GM21723 (cell line): ENCODE measurements around the gene HSPA1B.
"Not testable (repeated sequence)": the region's sequence is repeated elsewhere in the genome, so short reads cannot be mapped to it uniquely, and the experiment has no call there.

ENCODE experiments used
- ATAC-seq: cut with Tn5 transposase; IDR thresholded peaks from one replicate; pipeline ENCODE4 v1.9.1; 2021; ENCODE audit warnings: mild to moderate bottlenecking, moderate library complexity; ENCODE audit not compliant: unreplicated experiment

Gene HSPA1B

DNA sequence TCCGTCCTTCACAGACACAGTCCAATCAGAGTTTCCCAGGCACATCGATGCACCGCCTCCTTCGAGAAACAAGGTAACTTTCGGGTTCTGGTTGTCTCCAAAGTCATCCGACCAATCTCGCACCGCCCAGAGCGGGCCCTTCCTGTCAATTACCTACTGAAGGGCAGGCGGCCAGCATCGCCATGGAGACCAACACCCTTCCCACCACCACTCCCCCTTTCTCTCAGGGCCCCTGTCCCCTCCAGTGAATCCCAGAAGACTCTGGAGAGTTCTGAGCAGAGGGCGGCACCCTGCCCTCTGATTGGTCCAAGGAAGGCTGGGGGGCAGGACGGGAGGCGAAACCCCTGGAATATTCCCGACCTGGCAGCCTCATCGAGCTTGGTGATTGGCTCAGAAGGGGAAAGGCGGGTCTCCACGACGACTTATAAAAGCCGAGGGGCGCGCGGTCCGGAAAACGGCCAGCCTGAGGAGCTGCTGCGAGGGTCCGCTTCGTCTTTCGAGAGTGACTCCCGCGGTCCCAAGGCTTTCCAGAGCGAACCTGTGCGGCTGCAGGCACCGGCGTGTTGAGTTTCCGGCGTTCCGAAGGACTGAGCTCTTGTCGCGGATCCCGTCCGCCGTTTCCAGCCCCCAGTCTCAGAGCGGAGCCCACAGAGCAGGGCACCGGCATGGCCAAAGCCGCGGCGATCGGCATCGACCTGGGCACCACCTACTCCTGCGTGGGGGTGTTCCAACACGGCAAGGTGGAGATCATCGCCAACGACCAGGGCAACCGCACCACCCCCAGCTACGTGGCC lies at the start of gene HSPA1B:
Gene HSPA1B (plus strand): TSS at position 453 of the 794 bp plus-strand sequence. CDS start 213 bp downstream, at position 666.
- ATAC-seq: peak; percentile 51

DNA sequence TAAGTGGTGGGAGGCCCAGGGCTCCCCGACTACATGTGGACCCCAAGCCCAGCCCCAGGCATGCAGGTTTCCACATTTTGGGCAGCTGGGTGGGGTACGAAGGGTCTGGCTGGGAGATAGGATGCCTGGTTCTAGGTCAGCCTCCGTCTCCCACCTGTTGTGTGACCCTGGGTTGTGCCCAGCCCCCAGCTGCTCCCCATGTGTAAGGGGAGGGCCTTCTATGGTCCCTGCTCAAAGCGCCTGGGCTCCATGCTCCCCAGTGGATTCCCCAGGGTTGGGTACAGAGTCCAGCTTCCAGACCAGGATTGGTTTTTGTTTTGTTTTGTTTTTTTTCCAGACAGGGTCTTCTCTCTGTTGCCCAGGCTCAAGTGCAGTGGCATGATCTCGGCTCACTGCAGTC lies 49.3 kb upstream of the HSPA1B start:
- no peak for ATAC-seq

DNA sequence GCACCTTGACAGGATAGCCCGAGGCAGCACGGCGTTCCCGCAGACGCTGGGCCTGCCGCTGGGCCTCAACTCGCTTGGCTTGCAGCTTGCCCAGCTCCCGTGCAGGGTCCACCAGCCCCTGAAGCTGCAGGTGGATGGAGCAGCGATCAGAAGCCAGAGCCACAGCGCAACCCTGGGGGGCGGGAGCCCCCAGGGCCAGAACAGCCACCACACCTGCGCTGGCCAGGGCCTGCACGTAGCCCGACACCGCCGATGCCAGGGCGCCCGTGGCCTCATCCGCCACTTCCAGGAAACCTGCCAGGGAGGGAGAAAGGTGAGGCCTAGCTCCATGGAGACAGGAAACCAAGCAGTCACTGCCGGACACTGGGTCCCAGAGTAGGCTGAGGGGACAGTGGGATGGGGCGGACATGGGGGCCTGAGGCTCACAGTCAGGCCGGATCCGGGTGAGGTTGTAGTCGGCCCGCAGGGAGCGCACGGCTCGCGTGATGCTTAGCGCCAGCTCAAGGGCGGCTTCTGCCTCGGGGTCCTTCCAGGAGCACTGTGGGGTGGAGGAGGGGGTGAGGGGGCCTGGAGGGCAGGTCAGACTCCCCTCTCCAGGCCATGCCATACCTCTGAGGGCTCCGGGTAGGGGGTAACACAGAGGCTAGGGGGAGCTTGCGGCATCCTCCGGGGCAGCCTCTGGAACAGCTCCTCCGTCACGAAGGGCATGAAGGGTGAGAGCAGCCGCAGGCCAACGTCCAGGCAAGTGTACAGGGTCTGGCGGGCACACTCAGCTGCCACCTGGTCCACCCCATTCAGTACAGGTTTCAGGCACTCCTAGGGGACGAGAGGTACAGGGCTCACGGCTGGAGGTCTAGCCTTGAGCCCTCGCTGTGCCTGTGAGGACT lies 48.3 kb upstream of the HSPA1B start:
- ATAC-seq: no peak

DNA sequence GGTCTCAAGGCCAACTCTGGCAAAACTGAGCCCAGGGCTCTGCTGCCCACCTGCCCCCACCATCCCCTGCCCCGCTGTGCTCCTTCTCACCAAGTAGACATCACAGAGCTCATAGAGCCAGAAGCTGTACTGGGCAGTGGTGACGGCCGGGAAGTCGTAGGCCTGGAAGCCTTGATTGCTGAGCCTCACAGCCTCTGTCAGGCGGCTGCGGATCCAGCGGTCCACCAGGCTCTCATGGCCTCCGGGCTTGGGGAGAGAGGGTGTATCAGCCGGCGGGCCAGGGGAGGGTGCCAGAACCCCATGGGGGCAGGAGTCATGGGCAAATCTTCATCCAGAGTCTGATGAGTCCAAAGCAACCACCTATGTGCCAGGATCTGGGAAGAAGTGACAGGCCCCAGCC lies 47.6 kb upstream of the HSPA1B start:
- no peak for ATAC-seq

DNA sequence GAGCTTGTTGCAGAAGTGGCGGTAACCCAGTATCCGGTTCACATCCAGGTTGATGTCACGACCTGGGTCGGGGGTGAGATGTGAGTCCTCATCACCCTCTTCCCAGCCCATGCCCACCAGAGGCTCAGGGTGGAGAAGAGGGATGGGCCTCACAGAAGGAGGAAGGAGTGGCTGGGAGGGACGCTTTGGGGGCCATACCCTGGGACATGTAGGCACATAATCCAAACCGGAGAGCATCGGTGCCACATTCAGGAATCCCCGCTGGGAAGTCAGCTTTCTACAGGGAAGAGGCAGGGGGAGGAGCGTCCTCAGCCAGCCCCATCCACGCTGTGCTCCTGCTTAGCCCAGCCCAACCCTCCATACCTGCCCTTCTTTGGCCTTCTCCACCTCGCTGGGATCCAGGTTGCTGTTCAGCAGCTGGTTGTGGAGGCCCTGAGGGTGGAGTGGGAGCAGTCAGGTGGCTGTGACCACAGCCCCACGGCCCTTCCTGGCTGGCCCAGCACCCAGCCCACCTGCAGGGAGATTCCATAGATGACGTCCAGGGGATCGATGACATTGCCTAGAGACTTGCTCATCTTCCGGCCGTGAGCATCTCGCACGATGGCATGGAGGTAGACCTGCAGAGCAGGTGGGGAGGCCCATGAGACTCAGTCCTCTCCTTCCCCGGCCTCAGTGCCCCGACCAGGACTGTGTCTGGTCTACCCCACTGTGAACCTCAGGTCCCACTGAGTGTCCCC lies 46.9 kb upstream of the HSPA1B start:
- ATAC-seq: no peak

DNA sequence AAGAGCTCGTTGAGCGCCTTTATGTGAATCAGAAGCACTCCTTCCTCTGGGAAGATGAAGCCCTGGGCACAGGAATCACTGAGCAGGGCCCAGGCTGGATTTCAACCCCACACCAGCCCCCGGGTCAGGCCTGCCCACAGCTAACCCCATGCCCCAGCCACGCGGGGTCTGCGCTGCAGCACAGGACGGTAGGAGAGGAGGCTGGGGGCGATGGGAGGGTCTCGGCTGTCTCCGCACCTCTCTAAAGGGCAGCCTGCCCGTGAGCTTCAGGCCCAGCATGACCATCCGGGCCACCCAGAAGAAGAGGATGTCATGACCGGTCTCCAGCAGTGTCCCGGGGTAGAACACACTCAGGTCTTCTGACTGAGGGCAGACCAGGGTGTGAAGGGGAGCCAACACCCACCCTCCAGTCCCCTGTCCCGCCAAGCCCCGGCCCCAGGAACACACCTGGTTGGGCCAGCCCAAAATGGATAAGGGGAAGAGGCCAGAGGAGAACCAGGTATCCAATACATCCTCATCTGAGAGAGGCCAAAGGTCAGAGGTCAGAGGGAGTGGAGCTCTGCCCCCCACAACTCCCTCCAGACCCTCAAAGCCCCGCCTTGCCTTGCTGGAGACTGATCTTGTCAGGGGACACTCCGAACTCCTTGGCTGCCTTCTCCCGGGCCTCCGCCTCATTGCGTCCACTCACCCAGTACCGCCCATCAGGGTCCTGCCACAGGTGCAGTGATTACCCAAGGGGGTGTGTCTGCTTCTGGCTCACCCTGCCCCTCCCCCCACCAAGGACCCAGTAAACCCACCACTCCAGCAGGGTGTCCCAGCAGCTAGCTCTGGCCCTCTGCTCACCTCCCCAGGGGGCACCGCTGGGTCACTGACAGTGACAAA lies 46.1 kb upstream of the HSPA1B start:
- no peak for ATAC-seq

DNA sequence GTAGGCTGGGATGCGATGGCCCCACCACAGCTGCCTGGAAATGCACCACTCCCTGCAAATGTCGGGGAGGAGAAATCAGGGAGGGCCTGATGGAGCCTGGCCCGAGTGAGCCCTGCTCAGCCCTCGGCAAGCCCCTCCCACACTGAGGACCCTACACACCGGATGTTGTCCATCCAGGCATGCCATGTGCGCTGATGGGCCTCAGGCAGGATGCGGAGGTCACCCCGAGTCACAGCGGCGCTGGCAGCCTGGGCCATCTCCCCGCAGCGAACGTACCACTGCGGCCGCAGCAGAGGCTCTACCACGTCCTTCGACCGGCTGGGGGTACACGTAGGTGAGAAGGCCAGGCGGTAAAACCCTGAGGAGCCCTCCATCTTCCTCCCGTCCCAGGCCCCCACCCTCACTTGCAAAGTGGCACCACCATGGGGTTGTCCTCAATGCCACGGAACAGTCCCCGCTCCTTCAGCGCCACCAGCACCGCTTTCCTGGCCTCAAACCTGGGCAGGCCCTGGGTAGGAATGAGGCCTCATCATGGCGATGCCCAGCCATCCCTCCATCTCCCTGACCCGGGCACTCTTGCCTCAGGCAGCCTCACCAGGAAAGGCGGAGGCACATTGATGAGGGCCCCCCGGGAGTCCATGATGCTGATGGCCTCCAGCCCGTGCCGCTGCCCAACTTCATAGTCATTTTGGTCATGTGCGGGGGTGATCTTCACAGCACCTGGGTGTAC lies 45.2 kb upstream of the HSPA1B start:
- no peak for ATAC-seq

DNA sequence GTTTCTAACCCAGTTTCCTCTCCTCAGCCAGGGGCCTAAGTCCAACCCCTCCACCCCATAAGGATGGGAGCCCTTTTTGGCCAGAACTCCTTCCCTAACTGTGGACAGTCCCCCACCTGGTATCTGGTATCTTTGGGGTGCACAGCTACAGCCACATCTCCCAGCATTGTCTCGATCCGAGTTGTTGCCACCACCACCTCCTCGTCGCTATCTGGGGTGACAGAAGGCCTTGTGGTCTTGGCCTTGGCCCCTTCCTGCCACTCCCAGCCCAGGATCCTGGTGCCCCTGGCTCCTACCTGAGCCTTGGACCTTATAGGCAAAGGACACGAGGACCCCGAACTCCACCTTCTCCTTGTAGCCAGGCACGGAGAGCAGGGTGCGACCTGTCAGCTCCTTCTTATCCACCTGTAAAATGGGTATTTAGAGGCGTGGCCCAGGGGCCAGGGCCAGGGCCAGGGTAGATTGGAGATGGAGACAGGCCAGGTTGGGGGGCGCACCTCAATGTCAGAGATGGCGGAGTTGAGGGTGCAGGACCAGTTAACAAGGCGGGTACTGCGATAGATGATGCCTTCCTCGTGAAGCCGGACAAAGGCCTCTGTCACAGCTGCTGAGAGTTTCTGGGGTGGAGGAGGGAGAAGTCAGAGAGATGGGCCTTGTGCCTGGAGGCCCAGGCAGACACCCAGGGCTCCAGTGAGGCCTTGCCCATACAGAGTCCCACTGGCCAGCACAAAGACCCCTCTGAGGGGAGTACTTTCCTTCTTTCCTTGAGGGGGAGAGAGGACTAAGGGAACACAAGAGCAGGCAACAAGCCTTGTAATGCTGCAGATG lies 43.2 kb upstream of the HSPA1B start:
- no peak for ATAC-seq

DNA sequence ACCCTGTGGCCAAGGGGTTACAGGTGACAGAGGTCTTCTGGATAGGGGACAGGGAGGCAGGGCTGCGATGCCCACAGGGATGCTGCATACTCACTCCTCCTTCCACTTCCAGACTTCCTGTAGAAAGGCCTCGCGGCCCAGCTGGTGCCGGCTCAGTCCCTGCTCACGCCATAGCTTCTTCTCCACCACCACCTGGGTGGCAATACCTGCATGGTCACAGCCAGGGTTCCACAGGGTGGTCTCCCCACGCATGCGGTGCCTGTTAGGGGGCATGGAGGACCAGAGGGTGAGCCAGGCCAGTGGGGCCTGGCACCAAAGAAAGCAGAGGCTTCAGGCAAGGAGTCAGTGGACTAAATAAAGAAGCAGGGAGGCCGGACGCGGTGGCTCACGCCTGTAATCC lies 42.1 kb upstream of the HSPA1B start:
- ATAC-seq: no peak

DNA sequence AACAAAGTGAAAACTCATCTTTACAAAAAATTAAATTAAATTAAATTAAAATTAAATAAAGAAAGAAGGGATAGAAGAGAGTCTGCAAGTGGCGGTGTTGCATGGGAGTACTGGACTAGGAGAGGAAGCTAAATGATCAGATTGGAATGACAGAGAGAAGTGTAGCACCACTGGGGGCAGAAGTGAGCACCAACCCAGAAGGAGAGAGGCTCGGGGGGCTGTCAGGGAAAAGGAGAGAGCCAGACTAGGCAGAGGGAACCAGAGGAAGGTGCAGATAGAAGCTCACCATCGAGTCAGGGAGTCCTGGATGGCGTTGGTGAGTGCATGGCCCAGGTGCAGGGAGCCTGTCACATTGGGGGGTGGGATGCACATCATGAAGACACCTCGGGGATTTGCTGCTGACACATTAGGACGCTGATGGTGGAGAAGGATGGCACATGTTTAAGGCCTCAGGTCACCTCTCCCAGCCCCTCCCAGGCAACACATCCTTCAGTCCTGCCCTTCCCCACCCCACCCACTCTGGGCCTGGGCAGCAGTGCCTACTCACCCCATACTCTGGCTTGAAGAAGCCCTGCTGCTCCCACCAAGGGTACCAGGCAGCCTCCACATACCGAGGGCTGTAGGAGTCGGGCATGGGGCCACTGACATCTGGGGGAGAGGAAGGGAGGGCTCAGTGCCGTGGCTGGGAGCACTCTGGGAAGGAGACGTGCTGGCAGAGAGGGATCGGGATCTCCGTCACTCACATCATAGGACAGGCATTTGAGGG lies 36.0 kb upstream of the HSPA1B start:
- no peak for ATAC-seq

DNA sequence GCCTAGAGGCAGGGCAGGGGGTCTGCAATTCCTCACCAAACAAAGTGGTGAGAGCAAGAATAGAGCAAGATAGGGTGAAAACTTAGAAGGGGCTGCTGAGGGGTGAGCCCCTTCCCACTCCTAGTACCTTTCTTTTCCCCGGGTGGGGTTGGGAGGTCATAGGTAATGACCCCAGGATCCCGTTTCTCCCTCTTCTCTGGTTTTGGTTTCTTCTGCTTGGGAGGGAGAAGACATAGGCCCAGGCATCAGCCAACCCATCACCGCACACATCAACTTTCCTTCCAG lies 35.5 kb upstream of the HSPA1B start:
- ATAC-seq: no peak

DNA sequence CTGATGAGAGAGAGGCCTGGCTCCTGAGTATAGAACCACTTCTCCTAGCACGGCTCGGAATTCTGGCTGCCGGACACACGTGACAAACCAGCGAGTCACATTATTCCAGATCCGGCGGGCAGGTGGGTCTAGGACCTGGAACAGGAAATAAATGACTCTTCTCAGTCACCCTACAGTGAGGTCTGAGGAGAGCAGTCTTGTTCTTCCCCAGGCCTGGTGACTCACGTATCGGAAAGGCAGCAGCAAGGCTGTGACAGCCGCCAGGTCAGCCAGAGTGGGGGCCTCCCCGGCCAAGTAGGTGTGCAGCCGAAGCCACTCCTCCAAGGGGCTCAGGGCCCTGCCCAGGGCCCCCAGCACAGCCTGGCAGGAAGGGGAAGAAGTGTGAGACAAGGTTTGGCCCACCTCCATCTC lies 34.8 kb upstream of the HSPA1B start:
- no peak for ATAC-seq

DNA sequence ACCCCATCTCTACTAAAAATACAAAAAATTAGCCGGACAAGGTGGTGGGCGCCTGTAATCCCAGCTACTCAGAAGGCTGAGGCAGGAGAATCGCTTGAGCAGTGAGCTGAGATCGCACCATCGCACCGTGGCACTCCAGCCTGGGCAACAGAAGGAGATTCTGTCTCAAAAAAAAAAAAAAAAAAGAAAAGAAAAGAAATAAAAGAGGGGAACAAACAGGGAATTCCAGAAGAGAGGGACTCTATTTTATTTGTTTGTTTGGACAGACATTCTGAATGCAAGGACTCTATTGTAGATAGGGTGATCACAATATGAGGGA lies 33.7 kb upstream of the HSPA1B start:
- not testable (repeated sequence) for ATAC-seq

DNA sequence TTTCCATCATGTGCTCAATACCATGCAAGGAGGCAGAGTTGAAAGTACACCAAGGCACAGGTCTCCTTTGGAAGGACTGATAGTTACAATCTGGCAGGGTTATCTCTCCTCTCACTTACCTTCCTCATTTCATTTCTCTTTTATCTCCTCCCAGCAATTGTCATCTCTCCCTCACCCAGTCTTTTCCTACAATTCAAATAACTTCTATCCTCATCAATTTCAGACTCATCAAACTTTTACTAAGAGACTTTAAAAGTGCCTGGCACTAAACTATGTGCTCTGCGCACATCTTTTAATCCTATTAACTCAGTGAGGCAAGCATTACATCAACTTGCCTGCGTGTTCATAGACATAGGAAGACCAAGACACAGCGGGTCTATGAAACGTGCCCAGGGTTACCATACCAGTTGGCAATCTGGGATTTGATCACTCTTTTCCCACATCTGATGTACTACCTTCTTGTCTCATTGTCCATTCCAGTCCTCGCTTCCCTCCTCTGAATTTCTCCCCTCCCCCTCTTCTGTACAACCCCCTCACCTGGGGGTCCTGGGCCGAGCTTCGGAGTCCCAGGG lies 33.2 kb upstream of the HSPA1B start:
- ATAC-seq: no peak

DNA sequence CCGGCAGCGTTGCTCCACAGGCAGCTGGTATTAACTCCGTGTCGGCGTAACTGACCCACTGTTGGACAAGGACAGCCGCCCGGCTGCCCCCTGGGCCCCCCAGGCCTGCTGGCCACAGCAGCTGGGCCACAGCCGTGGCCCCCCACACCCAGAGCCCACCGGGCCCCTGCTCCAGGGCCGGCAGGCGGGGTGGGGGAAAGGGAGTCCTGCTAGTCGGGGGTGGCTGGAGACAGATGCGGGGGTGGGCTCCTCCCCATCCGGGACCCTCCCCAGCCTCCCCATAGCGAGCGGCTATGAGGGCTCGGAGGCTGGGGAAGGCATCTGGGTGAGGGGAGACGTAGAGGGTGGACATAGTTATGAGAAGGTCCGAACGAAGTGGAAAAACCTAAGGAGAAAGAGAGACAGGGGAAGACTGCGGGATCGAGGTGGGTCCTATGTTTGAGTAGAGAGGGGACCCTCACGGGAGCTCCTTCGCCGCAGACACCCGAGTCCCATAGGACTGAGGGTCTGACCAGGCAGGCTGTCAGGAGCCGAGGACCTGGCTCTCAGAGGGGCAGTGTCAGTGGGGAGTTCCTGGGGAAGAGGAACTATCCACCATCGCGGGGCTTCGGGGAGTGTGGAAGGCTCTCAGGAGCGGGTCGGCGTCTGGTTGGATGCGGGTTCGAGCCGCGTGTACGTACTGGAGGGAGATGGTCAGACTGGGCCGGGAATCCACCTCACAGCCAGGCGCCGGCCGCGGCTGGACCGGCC lies 32.5 kb upstream of the HSPA1B start:
- peak; percentile 16 for ATAC-seq

DNA sequence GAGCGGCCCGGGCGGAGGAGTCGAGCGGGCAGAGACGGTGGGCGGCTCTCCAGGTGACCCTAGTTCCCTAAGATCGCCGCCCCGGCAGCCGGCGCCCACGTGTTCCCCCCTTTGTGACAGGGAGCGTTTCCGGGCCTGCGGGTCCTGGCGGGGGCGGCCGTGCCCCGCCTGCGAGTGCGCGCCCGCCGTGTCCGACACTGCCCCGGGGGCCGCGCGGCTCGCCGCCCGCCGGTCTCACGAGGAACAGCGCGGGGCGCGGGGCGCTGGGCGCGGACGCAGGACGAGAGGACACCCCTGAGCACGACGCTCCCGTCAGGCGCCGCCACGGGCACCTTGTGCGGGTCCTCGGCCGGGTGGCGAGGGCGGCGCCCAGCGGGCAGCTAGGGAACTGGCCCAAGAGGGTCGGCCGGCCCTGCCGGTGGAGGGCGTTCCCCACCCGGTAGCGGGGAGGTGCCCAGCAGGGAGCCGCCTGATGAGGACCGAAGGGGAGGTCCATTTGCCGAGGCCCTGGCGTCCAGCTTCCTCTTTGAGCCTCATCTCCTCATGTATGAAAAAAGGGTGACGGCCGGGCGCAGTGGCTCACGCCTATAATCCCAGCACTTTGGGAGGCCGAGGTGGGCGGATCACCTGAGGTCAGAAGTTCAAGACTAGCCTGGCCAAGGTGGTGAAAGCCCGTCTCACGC lies 31.8 kb upstream of the HSPA1B start, which contains the start of gene VARS1:
Gene VARS1 (minus strand): TSS at position 137 of the 683 bp plus-strand sequence. CDS start 535 bp downstream, outside the sequence.
- ATAC-seq: peak; percentile 80

DNA sequence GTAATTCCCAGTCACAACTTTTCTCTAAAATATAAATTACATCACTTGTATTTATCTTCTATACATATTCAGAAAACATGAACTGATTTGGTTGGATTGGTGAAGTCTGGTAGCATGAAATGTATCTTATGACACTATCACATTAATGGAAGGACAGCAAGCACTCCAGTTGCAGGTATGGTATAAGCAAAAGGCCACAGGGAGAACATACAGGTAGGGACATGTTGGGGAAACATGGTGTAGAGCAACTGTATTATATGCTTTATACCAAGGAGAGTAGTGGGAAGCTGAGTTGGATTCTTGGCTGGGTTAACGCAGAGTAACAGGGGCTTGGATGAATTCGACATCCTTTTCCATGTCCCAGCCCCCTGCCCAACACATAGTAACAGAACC lies 30.5 kb upstream of the HSPA1B start:
- ATAC-seq: no peak
